GM12878 (cell line): ENCODE measurements around the gene ANKS1A. TPM values are rescaled to one million over a fixed set of nuclear protein-coding genes. Genes with fewer than 3 reads are reported as not detected.
A peak's percentile ranks its signal among the peaks of the same experiment; 100 is the strongest.

Experiments
- ATF7 ChIP-seq: fragments of 450-650 bp; IDR thresholded peaks from 2 replicates; pipeline ENCODE4 v1.6.1; 2016; ENCODE audit warnings: low read depth, mild to moderate bottlenecking
- BRCA1 ChIP-seq: IDR thresholded peaks from 2 replicates; pipeline ENCODE4 v1.6.1; 2011; ENCODE audit warnings: low read depth, low read length, improper control_type of control experiment
- CBFB ChIP-seq: IDR thresholded peaks from 2 replicates; pipeline ENCODE4 v1.6.1; 2016; ENCODE audit warnings: antibody characterized with exemption, low read depth
- CBX3 ChIP-seq: fragments of 200-600 bp; sonication (generic); IDR thresholded peaks from 2 replicates; pipeline ENCODE4 v1.6.1; 2016; ENCODE audit warnings: low read depth, borderline replicate concordance
- CEBPB ChIP-seq, 2 experiments: fragments of 150-350 bp in 1 of 2; IDR thresholded peaks; 2 replicates each; pipeline ENCODE4 v1.6.1; 2012 to 2014; ENCODE audit warnings: low read depth in 2 of 2, low read length in 2 of 2, borderline replicate concordance in 1 of 2, inconsistent platforms in 1 of 2
- CHD4 ChIP-seq: fragments of 200-600 bp; sonication (generic); IDR thresholded peaks from 2 replicates; pipeline ENCODE4 v1.6.1; 2016; ENCODE audit warnings: mild to moderate bottlenecking
- ESRRA ChIP-seq: IDR thresholded peaks from 2 replicates; pipeline ENCODE4 v1.6.1; 2012; ENCODE audit warnings: mild to moderate bottlenecking, low read length, improper control_type of control experiment
- EZH2 ChIP-seq: IDR thresholded peaks from 2 replicates; pipeline ENCODE4 v1.6.1; 2012; ENCODE audit warnings: low read depth, mild to moderate bottlenecking, control low read depth, inconsistent platforms, low read length, borderline replicate concordance; ENCODE audit not compliant: control insufficient read depth
- FOXM1 ChIP-seq: IDR thresholded peaks from 2 replicates; pipeline ENCODE4 v1.6.1; 2012; ENCODE audit warnings: low read depth, mild to moderate bottlenecking, inconsistent platforms, low read length, moderate library complexity
- KAT2A ChIP-seq: conservative IDR thresholded peaks from 2 replicates; pipeline ENCODE4 v1.6.1; 2011; ENCODE audit warnings: low read depth, low read length; ENCODE audit not compliant: control insufficient read depth
- MEF2B ChIP-seq: fragments of 450-650 bp; IDR thresholded peaks from 2 replicates; pipeline ENCODE4 v1.6.1; 2018; ENCODE audit warnings: mild to moderate bottlenecking, moderate library complexity; ENCODE audit not compliant: partially characterized antibody, poor library complexity, severe bottlenecking
- NFYB ChIP-seq: IDR thresholded peaks from 2 replicates; pipeline ENCODE4 v1.6.1; 2011; ENCODE audit warnings: low read depth, mild to moderate bottlenecking, low read length, improper control_type of control experiment, moderate library complexity; ENCODE audit not compliant: insufficient read depth
- NR2C1 ChIP-seq: fragments of 450-650 bp; IDR thresholded peaks from 2 replicates; pipeline ENCODE4 v1.6.1; 2017; ENCODE audit warnings: antibody characterized with exemption, mild to moderate bottlenecking, moderate library complexity
- PML ChIP-seq: IDR thresholded peaks from 2 replicates; pipeline ENCODE4 v1.6.1; 2012; ENCODE audit warnings: low read length, inconsistent platforms
- SPI1 ChIP-seq: IDR thresholded peaks from 2 replicates; pipeline ENCODE4 v1.6.1; 2011; ENCODE audit warnings: low read depth, mild to moderate bottlenecking, low read length, moderate library complexity, borderline replicate concordance; ENCODE audit not compliant: insufficient read depth
- SREBF1 ChIP-seq: IDR thresholded peaks from 2 replicates; pipeline ENCODE4 v1.6.1; 2012; ENCODE audit warnings: mild to moderate bottlenecking, low read length
- TCF3 ChIP-seq: IDR thresholded peaks from 2 replicates; pipeline ENCODE4 v1.6.1; 2012; ENCODE audit warnings: low read depth, mild to moderate bottlenecking, low read length, borderline replicate concordance; ENCODE audit not compliant: insufficient read depth
- TCF7 ChIP-seq: IDR thresholded peaks from 2 replicates; pipeline ENCODE4 v1.6.1; 2014; ENCODE audit warnings: antibody characterized with exemption, borderline replicate concordance
- YY1 ChIP-seq: IDR thresholded peaks from 2 replicates; pipeline ENCODE4 v1.6.1; 2011; ENCODE audit warnings: low read depth, mild to moderate bottlenecking, low read length
- ZBTB4 ChIP-seq: fragments of 450-650 bp; formaldehyde crosslinking; IDR thresholded peaks from 2 replicates; pipeline ENCODE4 v1.4.0; 2022; ENCODE audit warnings: mild to moderate bottlenecking, moderate library complexity
- polyA plus RNA-seq, 11 experiments: library from polyadenylated mRNA; depleted of rRNA in 4 of 11; unstranded in 6 of 11; stranded (reverse) in 5 of 11; fragments of >200 nt; fragmentation: Nextera tagmentation in 4 of 11; fragmentation: Illumina TruSeq in 1 of 11; extraction: Ambion mirVana in 4 of 11; extraction: Trizol in 1 of 11; gene quantifications; 1 replicate in 1 of 11; 2 replicates in 10 of 11; pipeline versions ENCODE4 v1.2.1 to v1.2.3, GENCODE V29; 2011 to 2016; ENCODE audit warnings: inconsistent platforms in 2 of 11, missing spikeins in 2 of 11, low read depth in 1 of 11
- total RNA-seq, 4 experiments: library from RNA; depleted of rRNA in 3 of 4; stranded (reverse); fragments of >200 nt in 3 of 4; fragmentation: Illumina TruSeq in 1 of 4; extraction: Trizol in 1 of 4; gene quantifications; 2 replicates each; pipeline versions ENCODE4 v1.2.1 to v1.2.3, GENCODE V29; 2013 to 2021
- TF ChIP-seq, protein P1 (sequence below): fragments of 450-650 bp; IDR thresholded peaks from 2 replicates; pipeline ENCODE4 v1.6.1; 2017; ENCODE audit warnings: mild to moderate bottlenecking, low read depth, inconsistent platforms; ENCODE audit not compliant: poor library complexity, severe bottlenecking
- TF ChIP-seq, protein P2 (sequence below): fragments of 450-650 bp; conservative IDR thresholded peaks from 2 replicates; pipeline ENCODE4 v1.6.1; 2017; ENCODE audit warnings: mild to moderate bottlenecking, moderate library complexity

Gene ANKS1A
- total and polyA plus RNA-seq, 10 of the 15 experiments (the other 5 are each of a cell fraction or from before 2014, with no cell fraction given): 0.60 to 7.0 (median 3.0) TPM

- TF ChIP-seq, protein P1, sequence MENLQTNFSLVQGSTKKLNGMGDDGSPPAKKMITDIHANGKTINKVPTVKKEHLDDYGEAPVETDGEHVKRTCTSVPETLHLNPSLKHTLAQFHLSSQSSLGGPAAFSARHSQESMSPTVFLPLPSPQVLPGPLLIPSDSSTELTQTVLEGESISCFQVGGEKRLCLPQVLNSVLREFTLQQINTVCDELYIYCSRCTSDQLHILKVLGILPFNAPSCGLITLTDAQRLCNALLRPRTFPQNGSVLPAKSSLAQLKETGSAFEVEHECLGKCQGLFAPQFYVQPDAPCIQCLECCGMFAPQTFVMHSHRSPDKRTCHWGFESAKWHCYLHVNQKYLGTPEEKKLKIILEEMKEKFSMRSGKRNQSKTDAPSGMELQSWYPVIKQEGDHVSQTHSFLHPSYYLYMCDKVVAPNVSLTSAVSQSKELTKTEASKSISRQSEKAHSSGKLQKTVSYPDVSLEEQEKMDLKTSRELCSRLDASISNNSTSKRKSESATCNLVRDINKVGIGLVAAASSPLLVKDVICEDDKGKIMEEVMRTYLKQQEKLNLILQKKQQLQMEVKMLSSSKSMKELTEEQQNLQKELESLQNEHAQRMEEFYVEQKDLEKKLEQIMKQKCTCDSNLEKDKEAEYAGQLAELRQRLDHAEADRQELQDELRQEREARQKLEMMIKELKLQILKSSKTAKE: no peak
- TF ChIP-seq EZH2 (no peak), KAT2A (no peak), ATF7 (no peak), MEF2B (no peak), YY1 (0 out of 2 replicates have a peak, but pooled peaks have one; percentile 21), BRCA1 (no peak), FOXM1 (no peak), CEBPB (IDR thresholded peaks at IDR 0.05; ENCODE audit: borderline replicate concordance in 1 of 2, low read depth in 2 of 2, low read length in 2 of 2) (no peak), TCF3 (0 out of 2 replicates have a peak, but pooled peaks have one; percentile 16), ZBTB4 (CRISPR knock-in tag) (no peak), TCF7 (no peak), NR2C1 (no peak), CBFB (no peak), SREBF1 (no peak), PML (no peak), NFYB (no peak), CHD4 (no peak), SPI1 (no peak), ESRRA (no peak), CBX3 (no peak)
- TF ChIP-seq, protein P2, sequence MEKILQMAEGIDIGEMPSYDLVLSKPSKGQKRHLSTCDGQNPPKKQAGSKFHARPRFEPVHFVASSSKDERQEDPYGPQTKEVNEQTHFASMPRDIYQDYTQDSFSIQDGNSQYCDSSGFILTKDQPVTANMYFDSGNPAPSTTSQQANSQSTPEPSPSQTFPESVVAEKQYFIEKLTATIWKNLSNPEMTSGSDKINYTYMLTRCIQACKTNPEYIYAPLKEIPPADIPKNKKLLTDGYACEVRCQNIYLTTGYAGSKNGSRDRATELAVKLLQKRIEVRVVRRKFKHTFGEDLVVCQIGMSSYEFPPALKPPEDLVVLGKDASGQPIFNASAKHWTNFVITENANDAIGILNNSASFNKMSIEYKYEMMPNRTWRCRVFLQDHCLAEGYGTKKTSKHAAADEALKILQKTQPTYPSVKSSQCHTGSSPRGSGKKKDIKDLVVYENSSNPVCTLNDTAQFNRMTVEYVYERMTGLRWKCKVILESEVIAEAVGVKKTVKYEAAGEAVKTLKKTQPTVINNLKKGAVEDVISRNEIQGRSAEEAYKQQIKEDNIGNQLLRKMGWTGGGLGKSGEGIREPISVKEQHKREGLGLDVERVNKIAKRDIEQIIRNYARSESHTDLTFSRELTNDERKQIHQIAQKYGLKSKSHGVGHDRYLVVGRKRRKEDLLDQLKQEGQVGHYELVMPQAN: peak; percentile 70; the same call in 1 of the 2 replicates
These were observed at the start of gene ANKS1A (continued) for GRCh38 chr6:34888874-34889555.
